Cardiac septum (tissue), 1 donor: ENCODE data around the gene MYO1C. TPM values are rescaled to one million over a fixed set of nuclear protein-coding genes. Genes with fewer than 3 reads are reported as not detected.

Source experiments
- DNase-seq: peaks from one replicate; pipeline ENCODE4 v3.0.0-alpha.2; 2020; ENCODE audit warnings: low spot score
- intact Hi-C: fragments of 100-400 bp; cut with DNase I; formaldehyde crosslinking; loops from one replicate; pipeline ENCODE4 v1.14.0; 2022
- total RNA-seq: library from RNA; stranded (reverse); fragmentation: NEBNext Ultra II Directional; extraction: Animal tissue kit (Norgen Biotek cat#: 25700); gene quantifications from one replicate; pipeline ENCODE4 v1.2.1, GENCODE V29; 2021
- donor health status: DM: no; HTN: no; CAD: no.

The MYO1C gene
- total RNA-seq, 1 donor from 2014 or later = 209 TPM

DNA sequence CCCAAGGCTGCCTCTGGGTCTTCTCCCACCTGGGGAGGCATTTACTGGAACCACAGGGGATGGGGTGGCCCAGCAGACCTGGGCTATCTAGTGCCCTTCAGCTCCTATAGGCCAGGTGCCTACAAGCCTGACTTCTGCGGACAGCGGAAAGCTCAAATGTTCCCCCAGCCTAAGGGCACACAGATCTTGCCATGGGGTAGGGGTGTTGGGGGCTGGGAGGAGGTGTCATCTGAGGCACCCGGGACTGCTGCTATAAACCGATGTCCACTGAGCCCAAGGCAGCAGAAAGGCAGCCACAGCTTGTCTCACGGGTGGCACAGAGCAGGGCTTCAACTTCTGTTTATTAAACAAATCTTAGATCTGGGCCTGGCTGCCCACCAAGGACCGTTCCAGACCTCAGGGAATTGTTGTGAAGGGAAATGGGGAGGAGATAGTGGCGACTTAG, 3.6 kb downstream of the MYO1C start:
- intact Hi-C loops = no loop called here
- DNase-seq = no peak

DNA sequence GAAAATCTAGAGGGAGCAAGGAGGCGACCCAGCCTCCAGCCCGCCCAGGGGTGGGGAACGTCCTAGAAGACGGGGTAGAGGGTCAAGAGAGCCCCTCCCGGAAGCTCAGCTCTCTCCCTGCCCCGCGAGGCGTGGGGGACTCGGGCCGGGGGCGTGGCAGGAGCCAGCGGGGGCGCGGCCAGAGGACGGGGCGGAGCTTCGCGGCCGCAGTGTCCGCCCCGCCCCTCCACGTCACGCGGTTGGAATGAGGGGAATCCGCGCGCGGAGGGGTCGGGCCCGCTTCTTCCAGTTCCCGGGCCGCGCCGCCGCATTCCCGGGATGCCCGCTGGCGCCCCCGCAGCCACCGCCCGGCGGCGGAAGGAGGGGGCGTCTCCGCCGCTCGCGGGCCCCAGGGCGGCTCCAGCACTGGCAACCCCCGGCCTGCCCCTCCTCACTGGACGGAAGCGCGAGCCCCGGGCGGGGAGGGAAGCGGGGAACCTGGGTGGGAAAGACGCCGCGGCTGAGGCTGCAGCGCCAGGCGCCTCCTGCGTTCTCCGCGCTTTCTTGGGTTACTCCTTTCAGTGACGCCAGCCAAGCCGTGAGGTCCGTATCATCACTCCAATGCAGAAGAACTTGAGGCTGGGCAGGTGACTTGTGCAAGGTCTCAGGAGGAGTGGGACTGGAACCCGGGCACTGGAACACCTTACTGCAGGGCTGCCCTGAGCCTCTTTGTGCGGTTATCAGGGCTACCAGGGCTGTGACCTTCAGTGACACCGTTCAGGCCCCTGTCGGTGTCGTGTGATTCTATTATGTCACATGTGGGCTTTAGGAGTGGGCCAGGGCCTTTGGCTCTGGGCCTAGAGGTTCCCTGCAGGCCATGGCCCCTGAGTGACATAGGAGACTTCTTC, 4.3 kb downstream of the MYO1C start:
- intact Hi-C loops = loop anchor here (2.0 kb wide), 1 partner anchor 31 kb away; the partner anchor contains the start of gene CRK
- peak; percentile 95 for DNase-seq

DNA sequence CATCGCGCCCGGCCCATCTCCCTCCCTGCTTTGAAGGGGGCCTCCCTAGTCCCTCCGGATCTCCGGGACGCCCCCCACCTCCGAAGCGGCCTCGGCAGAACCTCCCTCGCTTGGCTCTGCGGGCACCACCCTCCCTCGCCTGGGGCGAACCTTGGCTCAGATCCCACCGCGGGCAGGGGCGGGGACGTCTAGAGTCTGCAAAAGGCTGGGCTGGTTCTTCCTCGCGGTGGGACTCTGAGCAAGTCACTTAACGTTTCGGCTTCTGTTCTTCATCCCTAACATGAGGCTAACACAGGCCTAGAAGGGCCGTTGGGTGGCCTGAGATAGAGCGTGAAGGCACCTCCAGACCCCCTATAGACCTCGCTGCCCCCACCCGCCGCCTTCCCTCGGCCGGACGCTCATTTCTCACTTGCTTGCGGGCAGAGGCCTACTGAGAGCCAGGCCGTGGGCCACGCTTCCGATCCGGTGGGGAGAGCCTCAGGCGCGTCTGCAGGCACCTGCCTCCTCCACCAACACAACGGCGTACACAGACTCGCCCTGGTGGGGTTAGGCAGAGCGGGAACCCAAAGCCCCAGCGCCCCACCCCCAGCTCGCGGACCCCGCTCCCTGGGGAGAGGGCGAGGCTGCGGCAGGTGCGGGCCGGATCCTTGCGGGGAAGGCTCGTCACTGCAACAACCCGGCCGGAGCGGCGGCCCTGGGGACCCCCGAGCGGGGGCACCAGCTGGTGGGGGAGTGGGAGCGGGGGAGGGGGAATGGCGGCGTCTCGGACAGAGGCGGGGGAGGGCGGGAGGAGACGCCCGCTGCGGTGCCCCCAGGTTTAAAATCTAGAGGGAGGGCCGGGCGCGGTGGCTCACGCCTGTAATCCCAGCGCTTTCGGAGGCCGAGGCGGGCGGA, 5.4 kb downstream of the MYO1C start:
- DNase-seq = no peak
- intact Hi-C loops = loop anchor here (2.0 kb wide), 1 partner anchor 30 kb away; the partner anchor contains the start of gene CRK

DNA sequence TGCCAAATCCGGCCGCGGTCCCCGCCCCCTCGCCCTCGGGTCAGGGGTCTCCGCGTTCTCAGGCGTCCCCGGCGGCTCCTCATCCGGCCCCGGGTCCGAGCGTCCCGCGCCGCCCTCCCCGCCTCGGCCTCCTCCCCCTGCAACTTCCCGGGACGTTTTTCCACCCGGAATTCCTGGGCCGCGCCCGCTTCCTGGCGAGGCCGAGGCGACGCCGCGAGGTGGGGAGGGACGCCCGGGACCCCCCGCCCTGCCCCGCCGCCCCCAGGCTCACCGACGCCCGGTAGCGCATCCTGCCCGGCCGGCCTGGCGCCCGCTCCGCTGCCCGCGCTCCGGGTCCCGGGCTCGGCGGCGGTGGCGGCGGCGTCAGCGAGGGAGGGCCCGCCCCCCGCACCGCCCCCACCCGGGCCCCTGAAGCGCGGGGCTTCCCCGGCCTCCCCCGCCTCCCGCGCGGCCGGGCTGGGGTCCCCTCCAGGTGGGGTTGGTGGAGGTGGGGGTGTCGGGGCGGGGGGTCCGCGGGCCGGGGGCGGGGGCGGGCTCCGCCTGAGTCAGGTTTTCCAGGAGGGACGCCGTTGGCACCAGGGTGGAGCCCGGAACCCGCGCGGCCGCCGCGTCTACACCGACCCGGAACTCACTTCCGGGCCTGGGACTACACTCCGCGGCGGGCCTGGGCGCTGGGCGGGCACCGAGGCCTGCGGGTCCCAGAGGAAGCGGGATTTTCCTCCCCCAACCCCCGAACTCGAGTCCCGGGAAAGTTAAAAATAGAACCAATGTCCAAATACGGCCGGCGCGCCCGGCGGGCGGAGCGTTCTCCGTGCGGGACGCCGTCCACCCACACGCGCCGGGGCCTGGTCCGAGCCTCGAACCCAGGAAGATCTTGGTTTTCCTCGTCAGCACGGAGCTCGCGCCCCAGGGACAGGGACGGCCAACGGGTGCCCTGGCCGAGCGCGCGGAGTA, 6.8 kb downstream of the MYO1C start:
- intact Hi-C loops = loop anchor here (2.0 kb wide), 1 partner anchor 29 kb away; the partner anchor contains the start of gene CRK
- DNase-seq = peak; percentile 85

DNA sequence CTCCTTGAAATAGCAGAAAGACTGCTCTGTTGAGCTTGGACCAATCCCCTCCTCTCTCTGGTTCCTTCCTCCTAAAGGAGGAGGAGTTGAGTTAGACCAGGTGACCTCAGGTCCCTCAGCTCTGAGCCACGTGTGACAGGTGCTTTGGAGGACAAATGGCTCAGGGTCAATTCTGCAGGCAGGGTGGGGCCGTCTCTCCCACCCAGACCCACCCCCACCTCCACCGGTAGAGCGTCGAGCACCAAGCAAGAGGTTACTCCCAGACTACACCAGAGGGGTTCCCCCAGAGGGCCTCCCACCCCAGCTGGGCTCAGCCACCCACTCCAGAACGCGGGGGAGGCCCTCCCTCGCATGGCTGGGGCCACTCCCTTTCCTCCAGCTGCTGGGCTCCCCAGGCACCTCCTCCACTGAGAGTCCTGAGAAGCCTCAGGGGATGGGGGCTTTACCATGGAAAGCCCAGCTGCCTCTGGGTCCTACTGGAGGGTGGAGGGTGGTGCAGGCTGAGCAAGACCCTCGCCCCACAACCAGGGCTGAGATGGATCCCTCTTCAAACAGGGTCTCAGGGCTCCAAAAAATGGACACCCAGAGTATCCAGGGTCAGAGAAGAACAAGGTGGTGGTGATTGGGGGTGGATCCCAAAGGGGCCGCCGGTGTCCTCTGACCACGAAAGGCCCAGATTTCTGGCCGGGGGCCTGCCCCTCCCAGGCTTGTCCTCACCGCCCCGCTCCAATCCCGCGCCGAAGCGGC, 7.6 kb downstream of the MYO1C start:
- no peak for DNase-seq
- intact Hi-C loops = no loop called here

DNA sequence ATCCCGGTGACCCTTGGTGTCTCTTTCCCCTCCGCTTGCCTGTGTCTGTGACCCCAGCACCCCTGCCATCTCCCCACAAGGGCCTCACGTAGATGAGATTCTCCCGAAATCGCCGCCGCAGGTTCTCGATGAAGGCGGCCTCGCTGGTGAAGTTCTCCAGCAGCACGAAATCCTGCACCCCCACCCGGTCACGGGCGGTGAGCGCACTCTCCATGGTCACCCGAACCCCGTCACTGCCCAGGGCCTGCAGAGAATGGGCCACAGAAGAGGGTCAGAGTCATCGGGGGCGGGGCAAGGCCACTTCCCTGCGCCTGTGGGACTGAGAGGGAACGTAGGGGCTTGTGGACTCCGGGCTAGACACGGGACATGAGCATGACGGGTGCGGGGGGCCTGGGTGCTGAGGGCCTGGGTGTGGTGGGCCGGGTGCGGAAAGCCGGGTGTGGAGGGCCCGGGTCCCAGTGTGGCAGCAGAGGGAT, 8.4 kb downstream of the MYO1C start:
- DNase-seq = no peak
- intact Hi-C loops = no loop called here

DNA sequence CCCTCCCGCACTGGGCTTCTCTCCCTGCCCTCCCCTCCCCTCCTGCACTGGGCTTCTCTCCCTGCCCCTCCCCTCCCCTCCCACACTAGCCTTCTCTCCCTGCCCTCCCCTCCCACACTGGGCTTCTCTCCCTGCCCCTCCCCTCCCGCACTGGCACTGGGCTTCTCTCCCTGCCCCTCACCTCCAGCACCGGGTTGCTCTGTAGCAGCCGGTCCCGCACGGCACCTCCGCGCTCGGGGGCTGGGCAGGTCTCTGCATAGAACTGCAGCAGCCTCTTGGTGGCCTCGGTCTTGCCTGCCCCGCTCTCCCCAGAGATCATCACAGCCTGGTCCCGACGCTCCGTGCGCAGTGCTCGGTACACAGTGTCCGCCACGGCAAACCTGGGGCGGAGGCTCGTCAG, 9.8 kb downstream of the MYO1C start:
- DNase-seq = no peak
- intact Hi-C loops = no loop called here

DNA sequence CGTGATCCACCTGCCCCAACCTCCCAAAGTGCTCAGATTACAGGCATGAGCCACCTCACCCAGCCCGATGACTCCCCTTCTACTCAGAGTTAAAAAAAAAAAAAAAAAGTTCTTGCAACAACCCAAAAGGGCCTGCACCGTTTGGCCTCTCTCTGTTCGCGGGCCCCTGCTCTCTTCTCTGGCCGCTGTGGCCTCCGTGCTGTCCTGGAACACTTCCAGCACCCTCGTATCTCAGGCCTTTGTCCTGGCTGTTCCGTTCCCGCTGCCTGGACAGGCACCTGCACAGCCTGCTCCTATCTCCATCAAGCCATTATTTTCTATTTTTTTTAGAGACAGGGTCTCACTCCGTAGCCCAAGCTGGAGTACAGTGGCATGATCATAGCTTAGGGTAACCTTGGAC, 10.8 kb downstream of the MYO1C start:
- DNase-seq = no peak
- intact Hi-C loops = no loop called here

DNA sequence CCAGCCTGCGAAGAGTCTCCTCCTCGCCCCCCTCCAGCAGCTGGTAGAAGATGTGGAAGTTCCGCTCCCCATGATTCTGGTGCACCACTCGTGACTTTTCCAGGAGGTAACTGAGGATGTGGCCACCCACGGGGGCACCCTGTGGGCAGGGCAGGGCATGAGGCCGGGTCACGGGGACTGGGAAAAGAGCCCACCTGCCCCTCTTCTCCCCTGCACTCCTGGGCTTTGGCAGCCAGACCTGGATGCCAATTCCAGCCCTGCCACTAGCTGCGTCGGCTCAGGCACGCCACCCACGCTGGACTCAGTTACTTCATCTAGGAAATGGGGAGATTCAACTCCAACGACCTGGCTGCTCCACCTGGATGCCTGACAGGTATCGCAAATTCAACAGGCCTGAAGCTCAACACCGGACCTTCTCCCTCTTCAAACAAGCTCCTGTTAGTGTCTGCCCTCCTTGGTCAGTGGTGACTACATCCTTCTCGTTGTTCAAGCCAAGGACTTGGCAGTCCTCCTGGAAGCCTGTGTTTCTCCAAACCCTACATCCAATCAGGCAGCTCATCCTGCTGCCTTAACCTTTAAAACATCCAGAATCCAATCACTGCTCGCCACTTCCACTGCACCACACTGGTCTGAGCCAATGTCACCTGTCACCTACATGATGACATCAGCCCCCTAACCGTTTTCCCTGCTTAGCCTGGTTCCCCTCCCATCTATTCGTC, 11.6 kb downstream of the MYO1C start:
- no peak for DNase-seq
- intact Hi-C loops = no loop called here

DNA sequence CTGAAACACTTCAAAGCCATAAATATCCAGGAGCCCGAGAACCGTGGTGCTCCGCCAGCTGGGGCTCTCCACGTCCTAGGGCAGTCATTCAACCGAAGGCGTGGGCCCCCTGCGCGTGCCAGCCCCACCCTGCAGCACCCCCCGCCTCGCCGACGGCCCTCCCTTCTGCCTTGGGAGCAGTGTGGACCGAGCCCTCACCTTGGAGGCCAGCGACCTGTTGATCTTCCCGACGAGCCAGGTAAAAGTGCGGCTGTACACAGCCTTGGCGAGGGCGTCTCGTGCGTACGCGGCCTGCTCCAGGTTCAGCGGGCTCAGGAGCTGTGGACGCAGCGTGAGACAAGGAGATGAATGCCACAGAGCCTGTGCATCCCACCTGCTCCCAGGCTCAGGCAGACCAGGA, 14.1 kb downstream of the MYO1C start:
- DNase-seq = no peak
- intact Hi-C loops = no loop called here

DNA sequence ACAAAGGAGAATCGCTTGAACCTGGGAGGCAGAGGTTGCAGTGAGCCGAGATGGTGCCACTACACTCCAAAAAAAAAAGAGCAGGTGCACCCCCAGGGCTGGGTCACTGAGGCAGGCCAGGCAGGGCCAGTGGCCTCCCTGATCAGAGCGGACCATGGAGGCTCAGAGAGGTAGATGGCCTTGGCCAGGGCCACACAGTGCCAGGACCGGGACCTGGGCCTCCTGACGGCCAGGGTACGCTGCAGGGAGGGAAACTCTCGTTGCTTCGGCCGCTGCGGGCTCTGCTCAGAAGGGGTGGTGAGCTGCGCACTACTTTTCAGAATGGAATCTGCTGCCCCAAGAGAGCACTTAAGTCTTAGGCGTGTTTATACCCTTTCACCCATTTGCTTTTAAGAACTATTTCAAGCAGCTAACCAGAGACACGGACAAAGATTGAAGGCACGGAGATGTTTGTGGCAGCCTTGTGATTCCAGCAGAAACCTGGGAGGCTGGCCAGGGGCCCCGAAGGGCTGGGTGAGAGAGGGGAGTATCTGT, 17.1 kb downstream of the MYO1C start:
- DNase-seq = no peak
- intact Hi-C loops = no loop called here

DNA sequence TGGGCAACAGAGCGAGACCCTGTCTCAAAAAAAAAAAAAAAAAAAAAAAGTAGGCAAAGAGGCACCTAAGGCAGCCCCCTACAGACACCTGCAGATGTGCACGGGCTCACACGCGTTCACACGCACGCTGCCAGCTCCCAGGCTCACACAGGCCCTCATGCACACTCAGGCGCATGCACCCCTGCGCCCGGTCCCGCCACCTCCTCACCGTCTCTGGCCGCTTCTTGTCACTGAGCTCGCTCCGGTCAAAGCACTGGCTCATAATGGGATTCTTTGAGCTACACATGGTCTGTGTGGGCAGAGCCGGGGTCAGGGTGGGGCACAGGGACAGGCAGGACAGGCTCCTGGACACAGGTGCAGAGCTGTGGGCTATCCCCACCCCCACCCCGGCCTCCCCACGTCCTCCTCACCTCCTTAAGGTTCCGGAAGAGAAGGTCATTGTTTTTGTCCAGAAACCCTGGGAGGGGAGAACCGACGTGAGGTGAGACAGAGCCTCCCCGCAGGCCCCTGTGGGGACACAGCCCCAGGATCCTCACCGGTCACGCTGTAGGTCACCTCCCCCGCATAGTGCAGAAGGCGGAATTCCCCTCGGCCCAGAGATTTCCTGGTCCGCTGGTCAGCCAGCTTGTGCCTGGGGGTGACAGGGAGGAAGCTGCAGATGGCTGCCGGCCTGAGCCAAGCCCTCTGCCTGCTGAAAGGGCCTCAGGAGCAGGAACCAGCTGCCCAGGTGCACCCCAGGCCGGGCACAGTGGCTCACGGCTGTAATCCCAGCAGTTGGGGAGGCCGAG, 17.9 kb downstream of the MYO1C start:
- DNase-seq = no peak

DNA sequence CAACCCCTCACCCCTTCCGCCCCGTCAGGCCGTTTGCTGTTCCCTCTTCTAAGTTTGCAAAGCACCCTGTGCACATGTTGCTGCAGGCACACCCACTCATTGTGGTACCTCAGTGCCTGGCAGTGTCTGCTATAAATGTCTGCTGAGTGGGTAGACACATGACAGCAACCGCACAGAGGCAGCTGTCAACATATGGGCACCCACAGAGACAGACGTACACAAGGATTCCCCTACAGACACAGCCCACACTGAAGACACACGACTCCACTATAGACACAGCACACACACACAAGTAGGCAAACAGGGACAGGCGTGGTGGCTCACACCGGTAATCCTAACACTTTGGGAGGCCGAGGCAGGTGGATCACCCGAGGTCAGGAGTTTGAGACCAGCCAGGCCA, 18.6 kb downstream of the MYO1C start:
- intact Hi-C loops = no loop called here
- DNase-seq = no peak

More for the DNA sequence above, 17.9 kb downstream of the MYO1C start:
- intact Hi-C loops = no loop called here

DNA sequence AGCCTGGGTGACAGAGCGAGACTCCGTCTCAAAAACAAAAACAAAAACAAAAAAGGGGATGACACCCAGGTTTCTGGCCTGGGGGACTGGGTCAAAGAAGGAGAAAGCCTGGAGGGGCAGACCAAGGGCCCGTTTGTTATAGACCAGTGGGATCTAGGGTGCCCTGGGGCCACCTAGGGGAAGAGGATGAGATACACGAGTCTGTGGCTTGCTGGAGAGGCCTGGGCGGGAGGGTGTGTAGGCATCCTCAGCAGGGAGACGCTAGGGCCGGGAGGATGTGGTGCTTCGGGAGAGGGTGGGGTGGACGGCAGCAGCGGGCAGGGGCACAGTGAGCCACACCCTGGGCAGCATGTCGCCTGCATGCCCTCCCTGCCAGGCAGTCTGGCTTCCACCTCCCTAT, 19.3 kb downstream of the MYO1C start:
- intact Hi-C loops = no loop called here
- no peak for DNase-seq

DNA sequence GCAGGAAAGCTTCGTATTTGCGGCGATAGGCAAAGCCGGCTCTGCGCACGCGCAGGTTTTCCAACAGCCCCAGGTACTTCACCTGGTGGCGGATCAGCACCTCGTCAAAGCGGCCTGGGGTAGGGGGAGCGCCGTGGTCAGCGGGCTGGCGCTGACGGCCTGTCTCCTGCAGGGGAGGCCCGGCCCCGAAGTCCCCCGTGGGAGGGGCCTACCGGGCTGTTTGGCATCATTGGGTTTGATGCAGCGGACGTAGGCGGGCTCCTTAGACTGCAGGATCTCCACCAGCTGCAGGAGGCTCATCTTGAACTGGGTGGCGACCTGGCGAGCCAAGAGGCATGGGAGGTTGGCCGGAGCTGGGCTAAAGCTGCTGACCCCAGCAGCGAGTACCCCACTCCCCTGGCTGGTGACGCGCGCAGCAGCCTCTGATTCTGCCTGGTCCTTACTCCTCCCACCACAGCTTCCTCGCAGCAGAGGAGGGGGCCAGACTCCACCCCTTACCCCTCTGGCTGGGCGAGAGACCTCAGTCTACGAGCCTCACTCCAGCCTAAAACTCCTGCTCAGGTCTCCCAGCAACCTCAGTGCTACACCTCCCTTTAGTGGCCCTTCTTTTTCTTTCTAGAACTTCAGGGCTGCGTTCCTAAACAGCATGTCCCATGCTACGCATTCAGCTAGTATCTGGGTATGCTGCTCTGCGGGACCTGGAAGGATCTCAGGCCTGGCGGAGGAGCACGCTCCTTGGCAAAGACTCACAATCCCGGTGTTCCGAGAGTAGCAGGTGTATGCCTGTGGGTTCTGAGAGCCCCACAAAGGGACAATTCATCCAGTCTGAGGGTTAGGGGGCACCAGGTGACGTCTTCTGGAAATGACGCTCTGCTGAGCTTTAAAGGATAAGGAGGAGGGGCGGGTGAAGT, 20.3 kb downstream of the MYO1C start:
- no peak for DNase-seq
- intact Hi-C loops = no loop called here

DNA sequence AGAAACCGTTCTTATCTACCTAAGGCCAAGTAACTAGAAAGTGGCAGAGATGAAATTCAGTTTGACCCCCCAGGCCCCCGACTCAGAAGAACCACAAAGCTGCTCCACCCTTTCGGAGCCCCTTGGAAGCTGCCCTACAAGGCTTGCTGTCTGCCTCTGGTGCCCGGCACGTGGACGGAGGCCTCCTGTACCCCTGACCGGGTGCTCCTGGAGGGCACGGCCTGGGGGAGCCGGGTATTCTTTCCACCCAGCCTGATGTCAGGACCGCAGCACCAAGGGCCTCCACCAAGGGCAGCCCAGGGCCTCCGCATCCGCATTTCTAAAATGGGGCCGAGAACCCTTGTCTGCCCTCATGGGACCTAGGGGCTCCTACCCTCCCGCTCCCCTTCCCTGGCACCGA, 21.0 kb downstream of the MYO1C start:
- DNase-seq = no peak
- intact Hi-C loops = no loop called here
